Epithelial cell of proximal tubule (primary cell): ENCODE results near the gene ENTR1. TPM values are rescaled to one million over a fixed set of nuclear protein-coding genes. Genes with fewer than 3 reads are reported as not detected.
A peak's percentile ranks its signal among the peaks of the same experiment; 100 is the strongest.

Experiments used
- DNase-seq: peaks from one replicate; pipeline ENCODE4 v3.0.0-alpha.2; 2011; ENCODE audit warnings: low read depth
- H3K4me3 ChIP-seq: 2 replicates; pipeline ENCODE4 v1.5.1; 2011; ENCODE audit warnings: low read depth, mild to moderate bottlenecking, low read length
- total RNA-seq: library from RNA; depleted of rRNA; stranded (reverse); fragments of >200 nt; gene quantifications from 2 replicates; pipeline ENCODE4 v1.2.3, GENCODE V29; 2015
- TF ChIP-seq, protein P1 (sequence below): conservative IDR thresholded peaks from 2 replicates; pipeline ENCODE4 v1.5.1; 2012; ENCODE audit warnings: low read depth, mild to moderate bottlenecking, low read length

ENTR1 gene
- total RNA-seq, 1 donor from 2014 or later, result 57.5 TPM

DNA sequence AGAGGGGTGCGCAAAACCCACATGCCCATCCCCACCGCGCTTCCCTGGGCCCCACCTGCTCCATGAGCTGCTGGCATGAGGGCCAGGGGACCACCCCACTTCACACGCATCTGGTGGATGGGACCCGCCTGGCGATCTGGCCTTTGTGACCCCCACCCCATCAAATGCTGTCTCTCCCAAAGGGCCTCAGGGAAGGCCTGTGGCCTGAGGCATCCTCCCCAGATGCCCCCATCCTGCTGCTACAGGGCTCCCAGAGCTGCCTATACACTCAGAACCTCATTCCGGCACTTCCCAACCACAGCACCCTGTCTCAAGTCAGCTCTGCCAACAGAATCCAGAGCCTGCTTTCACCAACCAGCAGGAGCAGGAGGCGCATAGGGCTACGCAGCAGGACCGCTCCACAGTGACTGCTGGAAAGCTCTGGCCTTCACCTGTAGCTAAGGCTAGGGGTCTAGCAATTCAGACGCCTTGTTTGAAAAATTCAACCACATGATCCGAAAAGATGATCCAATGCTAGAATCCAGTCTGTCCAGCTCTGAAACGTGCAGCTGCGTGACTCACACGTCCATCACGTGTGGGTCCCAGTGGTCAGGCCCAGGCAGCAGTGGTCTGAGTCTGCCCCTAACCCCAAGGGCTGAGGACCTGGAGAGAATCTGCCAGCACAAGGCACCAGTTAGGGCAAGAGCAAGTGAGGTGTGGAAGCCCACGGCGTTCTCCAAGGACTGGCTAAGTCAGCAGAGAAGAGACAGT, 9.1 kb downstream of the ENTR1 start:
- H3K4me3 ChIP-seq, result no peak overlapping the region
- TF ChIP-seq, protein P1, sequence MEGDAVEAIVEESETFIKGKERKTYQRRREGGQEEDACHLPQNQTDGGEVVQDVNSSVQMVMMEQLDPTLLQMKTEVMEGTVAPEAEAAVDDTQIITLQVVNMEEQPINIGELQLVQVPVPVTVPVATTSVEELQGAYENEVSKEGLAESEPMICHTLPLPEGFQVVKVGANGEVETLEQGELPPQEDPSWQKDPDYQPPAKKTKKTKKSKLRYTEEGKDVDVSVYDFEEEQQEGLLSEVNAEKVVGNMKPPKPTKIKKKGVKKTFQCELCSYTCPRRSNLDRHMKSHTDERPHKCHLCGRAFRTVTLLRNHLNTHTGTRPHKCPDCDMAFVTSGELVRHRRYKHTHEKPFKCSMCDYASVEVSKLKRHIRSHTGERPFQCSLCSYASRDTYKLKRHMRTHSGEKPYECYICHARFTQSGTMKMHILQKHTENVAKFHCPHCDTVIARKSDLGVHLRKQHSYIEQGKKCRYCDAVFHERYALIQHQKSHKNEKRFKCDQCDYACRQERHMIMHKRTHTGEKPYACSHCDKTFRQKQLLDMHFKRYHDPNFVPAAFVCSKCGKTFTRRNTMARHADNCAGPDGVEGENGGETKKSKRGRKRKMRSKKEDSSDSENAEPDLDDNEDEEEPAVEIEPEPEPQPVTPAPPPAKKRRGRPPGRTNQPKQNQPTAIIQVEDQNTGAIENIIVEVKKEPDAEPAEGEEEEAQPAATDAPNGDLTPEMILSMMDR, result no peak
- DNase-seq, result no peak

DNA sequence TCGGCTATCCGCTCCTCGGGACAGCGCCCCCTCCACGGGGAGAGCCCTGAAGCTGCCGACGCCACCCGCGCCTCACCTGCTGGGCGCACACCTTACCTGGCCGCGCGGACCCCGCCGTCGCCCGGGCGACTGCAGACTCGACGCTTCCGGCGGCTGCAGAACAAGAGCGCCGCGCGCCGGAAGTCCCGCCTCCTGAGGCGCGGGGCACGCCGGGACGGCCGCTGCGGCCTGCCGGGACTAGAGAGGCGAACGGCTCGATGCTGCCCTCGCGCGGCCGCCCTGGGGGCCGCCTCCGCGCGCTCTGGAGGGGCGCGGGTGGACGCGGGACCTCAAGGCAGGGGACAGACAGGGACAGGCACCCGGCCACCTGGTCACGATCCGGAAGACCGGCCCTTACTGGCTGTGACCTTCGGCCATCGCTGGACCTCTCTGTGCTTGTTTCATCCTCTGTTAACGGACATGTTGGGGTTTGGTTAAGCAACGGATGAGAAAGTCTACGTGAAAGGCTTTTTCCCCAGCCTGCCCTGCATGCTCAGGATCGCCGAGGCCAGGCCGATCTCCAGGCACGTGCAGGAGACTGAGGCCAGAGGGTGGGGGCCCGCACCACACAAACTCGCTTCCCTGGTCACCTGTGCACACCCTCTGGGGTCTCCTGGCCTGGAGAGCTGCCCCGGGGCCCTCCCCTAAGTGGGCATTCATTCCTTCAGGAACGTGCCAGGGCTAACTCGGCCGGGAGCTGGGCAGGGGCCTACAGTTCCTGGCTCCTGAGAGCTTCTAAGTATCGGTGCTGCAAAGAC, 10.2 kb downstream of the ENTR1 start, which contains the start of gene SNAPC4:
Gene SNAPC4, minus strand, starts transcription at position 133 of the 797 bp plus-strand sequence. CDS start 1,742 bp downstream, outside the sequence.
- TF ChIP-seq, protein P1, result peak; percentile 76
- peak within 1 kb of the TSS; percentile 96 for H3K4me3 ChIP-seq
- no peak for DNase-seq

DNA sequence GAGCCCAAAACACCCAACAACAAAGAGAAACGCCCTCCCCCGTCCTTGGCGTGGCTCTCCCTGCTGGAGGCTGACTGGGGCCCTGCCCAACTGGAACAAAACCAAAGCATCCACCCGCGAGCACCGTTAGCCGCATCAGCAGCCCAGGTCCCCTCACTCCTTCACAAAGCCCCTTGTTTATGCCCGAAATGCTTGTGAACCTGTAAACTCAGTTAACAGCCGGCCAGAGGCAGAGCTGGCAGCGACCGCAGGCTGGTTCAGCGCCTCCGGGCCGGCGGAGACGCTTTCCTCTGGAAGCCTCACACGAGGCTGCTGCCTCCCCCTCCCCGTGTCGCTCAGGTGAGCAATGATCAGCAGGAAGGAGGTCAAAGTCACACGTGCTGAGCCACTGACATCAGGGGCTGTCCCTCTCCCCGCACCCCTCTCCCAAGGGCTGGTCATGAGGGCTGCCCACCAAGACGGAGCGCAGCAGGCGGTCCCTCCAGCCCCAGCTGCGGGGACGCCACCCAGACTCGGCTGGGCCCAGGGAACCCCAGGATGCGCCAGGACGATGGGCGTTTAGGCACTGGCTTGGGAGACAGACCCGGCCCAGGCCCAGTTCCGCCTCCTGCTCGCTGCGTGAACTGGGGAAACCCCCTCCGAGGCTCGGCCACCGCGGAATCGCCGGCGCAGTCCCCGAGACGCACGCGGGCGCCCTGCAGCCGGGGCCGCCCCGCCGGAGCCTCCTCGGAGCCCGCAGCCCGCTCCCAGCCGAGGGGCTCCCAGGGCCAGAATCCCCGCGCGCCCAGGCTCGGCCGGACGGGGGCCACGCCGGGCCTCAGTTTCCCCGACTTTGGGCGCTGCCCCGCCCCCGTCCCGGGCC, 11.0 kb downstream of the ENTR1 start:
- DNase-seq, result no peak
- H3K4me3 ChIP-seq, result peak overlapping the region; percentile 96
- TF ChIP-seq, protein P1, result no peak

DNA sequence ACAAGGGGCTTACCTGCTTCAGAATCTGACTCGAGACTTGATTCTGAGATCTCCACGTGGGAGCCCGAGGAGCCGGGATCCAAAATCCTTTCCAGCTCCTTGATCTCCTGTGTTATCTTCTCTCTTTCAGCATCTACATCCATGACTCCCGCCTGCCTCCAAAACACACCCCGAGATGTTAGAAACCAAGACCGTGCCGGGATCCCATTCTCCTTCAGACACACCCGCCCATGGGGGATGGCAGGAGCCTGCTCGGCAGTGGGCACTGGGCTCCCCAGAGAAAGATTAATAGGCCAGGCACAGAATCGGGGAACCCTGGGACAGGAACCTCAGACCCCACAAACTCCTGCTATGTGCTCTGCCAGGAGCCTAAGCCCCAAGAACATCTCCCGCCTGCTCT, 12.1 kb downstream of the ENTR1 start:
- peak overlapping the region; percentile 96 for H3K4me3 ChIP-seq
- TF ChIP-seq, protein P1, result no peak
- no peak for DNase-seq

DNA sequence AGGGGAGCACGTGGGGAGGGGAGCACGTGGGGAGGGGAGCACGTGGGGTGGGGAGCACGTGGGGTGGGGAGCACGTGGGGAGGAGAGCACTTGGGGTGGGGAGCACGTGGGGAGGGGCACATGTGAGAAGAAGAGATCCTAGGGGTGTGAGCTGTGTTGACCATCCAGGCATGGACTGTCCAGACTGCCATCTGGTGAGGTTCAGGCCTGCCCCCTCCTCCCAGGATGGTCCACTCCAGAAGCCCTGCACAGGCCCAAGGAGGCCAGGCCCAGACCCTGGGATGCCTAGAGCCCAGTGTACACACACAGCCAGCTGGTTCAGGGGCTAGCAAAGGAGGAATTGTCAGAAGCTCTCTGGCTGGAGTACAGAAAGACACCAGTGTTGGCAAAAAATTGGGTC, 12.8 kb downstream of the ENTR1 start:
- no peak for DNase-seq
- H3K4me3 ChIP-seq, result no peak overlapping the region
- TF ChIP-seq, protein P1, result no peak

DNA sequence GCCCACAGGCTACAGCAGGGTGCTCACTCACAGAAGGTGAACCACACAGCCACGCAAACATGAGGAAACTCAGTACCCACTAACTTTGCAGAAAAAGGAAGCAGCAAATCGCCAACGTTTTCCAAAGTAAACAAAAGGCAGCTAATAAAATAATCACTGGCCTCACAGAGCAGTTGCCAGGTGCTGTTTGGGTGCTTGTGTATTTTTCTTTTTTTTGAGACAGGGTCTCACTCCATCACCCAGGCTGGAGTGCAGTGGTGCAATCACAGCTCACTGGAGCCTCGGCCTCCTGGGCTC, 14.2 kb downstream of the ENTR1 start:
- H3K4me3 ChIP-seq, result no peak overlapping the region
- no peak for DNase-seq
- TF ChIP-seq, protein P1, result no peak
